Endodermal cell (in vitro differentiated cells): Measurements from ENCODE around the gene KLHL22. TPM values are rescaled to one million over a fixed set of nuclear protein-coding genes. Genes with fewer than 3 reads are reported as not detected.

Experiments used
- DNase-seq: peaks from one replicate; pipeline ENCODE4 v3.0.0-alpha.2; 2017
- H3K27ac ChIP-seq: 2 replicates; pipeline ENCODE4 v1.5.1; 2013; ENCODE audit warnings: mild to moderate bottlenecking, low read depth, low read length, moderate library complexity
- H3K27me3 ChIP-seq: 2 replicates; pipeline ENCODE4 v1.6.1; 2013; ENCODE audit warnings: mild to moderate bottlenecking, low read length, moderate library complexity; ENCODE audit not compliant: insufficient read depth, control insufficient read depth, poor library complexity, severe bottlenecking
- H3K36me3 ChIP-seq: 2 replicates; pipeline ENCODE4 v1.7.0; 2013; ENCODE audit warnings: mild to moderate bottlenecking, low read length, moderate library complexity; ENCODE audit not compliant: control insufficient read depth, insufficient read depth
- H3K4me1 ChIP-seq: one replicate; pipeline ENCODE4 v1.7.0; 2013; ENCODE audit warnings: low read length; ENCODE audit not compliant: control insufficient read depth, insufficient read depth
- H3K4me3 ChIP-seq: 2 replicates; pipeline ENCODE4 v1.5.1; 2013; ENCODE audit warnings: mild to moderate bottlenecking, low read length, moderate library complexity
- H3K9ac ChIP-seq: 2 replicates; pipeline ENCODE4 v1.6.1; 2013; ENCODE audit warnings: mild to moderate bottlenecking, low read length, moderate library complexity; ENCODE audit not compliant: poor library complexity, severe bottlenecking; ENCODE audit errors: extremely low read depth
- H3K9me3 ChIP-seq: 2 replicates; pipeline ENCODE4 v1.6.1; 2013; ENCODE audit warnings: mild to moderate bottlenecking, low read length, moderate library complexity; ENCODE audit not compliant: control insufficient read depth
- H3K27ac Mint-ChIP-seq: 2 replicates; pipeline ENCODE4 v1.8.0; 2020; ENCODE audit warnings: mixed read lengths
- H3K27me3 Mint-ChIP-seq: 2 replicates; pipeline ENCODE4 v1.8.0; 2021; ENCODE audit warnings: mild to moderate bottlenecking, mixed read lengths; ENCODE audit not compliant: insufficient read depth
- H3K36me3 Mint-ChIP-seq: 2 replicates; pipeline ENCODE4 v1.8.0; 2020; ENCODE audit warnings: low read depth, mixed read lengths
- H3K4me1 Mint-ChIP-seq: 2 replicates; pipeline ENCODE4 v1.8.0; 2020; ENCODE audit warnings: mixed read lengths
- H3K4me3 Mint-ChIP-seq: 2 replicates; pipeline ENCODE4 v1.8.0; 2020; ENCODE audit warnings: mild to moderate bottlenecking, moderate library complexity, mixed read lengths
- H3K9me3 Mint-ChIP-seq: 2 replicates; pipeline ENCODE4 v1.8.0; 2020; ENCODE audit warnings: mild to moderate bottlenecking, mixed read lengths
- WGBS, 2 experiments: methylation state at CpG; one replicate each; pipeline versions ENCODE4 v1.1.5 to v1.1.7; 2013; ENCODE audit warnings: missing lambda C conversion rate in 2 of 2, mixed read lengths in 1 of 2; ENCODE audit not compliant: insufficient coverage in 1 of 2, insufficient read length in 1 of 2; 5-methylcytosine and 5-hydroxymethylcytosine counted together
- total RNA-seq, 2 donors: library from RNA; stranded (reverse); fragmentation: NEBNext Ultra II Directional in 1 of 2; extraction: Animal tissue kit (Norgen Biotek cat#: 25700) in 1 of 2; gene quantifications; 2 replicates in 1 of 2; 3 replicates in 1 of 2; pipeline ENCODE4 v1.2.1, GENCODE V29; 2021
- TF ChIP-seq, protein P1 (sequence below): fragments of 200-600 bp; sonication (generic); conservative IDR thresholded peaks from 2 replicates; pipeline ENCODE4 v1.5.0; 2021; ENCODE audit warnings: antibody characterized with exemption, mild to moderate bottlenecking

Gene KLHL22
- total RNA-seq, 2 donors from 2014 or later: 26.5 to 32.8 TPM

DNA sequence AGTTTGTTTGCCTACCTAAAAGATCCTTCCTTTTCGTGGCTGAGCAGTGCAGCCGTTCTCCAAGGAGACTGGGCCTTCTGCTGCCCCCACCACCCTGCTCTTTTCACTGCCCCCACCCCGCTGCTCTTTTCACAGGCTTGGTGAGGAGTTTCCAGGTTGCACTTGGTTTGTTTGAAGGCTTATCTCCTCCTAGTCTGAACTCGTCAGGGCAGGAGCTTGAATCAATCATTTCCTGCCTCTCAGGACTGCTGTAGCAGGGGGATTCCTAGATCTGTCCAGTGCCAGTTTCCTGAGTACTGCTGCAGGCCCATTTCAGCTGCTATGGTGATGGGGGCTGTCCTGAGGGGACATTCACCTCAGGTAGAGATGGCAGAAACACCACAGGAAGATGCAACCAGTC lies 21.8 kb upstream of the KLHL22 start:
- H3K27me3 Mint-ChIP-seq: no peaks in the 10 kb centered on the region
- WGBS, 2 experiments: 82 to 100% methylated on average over 2 to 4 of the region's 4 CpGs
- no peaks in the 10 kb centered on the region for H3K9me3 ChIP-seq
- H3K4me3 Mint-ChIP-seq: no peak overlapping the region
- DNase-seq: no peak
- no peak overlapping the region for H3K9ac ChIP-seq
- peaks cover 23% of the 10 kb centered on the region for H3K36me3 Mint-ChIP-seq
- H3K27ac Mint-ChIP-seq: peak overlapping the region; percentile 60
- H3K27ac ChIP-seq: peak overlapping the region; percentile 16
- H3K9me3 Mint-ChIP-seq: no peaks in the 10 kb centered on the region
- no peaks in the 10 kb centered on the region for H3K27me3 ChIP-seq
- peaks cover 56% of the 10 kb centered on the region for H3K36me3 ChIP-seq
- TF ChIP-seq, protein P1, sequence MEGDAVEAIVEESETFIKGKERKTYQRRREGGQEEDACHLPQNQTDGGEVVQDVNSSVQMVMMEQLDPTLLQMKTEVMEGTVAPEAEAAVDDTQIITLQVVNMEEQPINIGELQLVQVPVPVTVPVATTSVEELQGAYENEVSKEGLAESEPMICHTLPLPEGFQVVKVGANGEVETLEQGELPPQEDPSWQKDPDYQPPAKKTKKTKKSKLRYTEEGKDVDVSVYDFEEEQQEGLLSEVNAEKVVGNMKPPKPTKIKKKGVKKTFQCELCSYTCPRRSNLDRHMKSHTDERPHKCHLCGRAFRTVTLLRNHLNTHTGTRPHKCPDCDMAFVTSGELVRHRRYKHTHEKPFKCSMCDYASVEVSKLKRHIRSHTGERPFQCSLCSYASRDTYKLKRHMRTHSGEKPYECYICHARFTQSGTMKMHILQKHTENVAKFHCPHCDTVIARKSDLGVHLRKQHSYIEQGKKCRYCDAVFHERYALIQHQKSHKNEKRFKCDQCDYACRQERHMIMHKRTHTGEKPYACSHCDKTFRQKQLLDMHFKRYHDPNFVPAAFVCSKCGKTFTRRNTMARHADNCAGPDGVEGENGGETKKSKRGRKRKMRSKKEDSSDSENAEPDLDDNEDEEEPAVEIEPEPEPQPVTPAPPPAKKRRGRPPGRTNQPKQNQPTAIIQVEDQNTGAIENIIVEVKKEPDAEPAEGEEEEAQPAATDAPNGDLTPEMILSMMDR: no peak
- H3K4me3 ChIP-seq: no peak overlapping the region
- H3K4me1 Mint-ChIP-seq: peaks cover 7% of the 10 kb centered on the region
- H3K4me1 ChIP-seq: no peaks in the 10 kb centered on the region

DNA sequence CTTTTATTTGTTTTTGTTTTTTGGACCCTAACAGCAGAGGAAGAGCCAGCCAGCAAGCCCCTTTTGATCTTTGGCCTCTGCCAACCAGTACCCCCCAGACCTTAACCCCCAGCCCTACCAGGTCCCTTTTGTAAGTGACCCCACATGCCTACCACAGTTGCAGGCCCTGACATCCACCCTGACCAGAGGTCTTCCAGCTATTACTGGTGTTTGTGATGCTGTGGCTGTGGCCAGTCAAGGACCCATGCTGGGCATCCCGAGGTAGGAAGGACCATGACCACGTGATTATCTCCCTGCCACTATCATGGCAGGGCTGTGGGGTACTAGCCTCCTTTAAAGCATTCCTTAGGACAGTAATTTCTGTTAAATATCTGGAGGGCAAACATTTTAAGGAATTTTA lies 20.8 kb upstream of the KLHL22 start:
- TF ChIP-seq, protein P1: no peak
- H3K9ac ChIP-seq: no peak overlapping the region
- no peaks in the 10 kb centered on the region for H3K9me3 ChIP-seq
- Mint-ChIP-seq H3K4me3 (no peak overlapping the region), H3K36me3 (peaks cover 27% of the 10 kb centered on the region), H3K9me3 (no peaks in the 10 kb centered on the region), H3K27me3 (no peaks in the 10 kb centered on the region), H3K27ac (no peak overlapping the region), H3K4me1 (peaks cover 7% of the 10 kb centered on the region)
- H3K4me1 ChIP-seq: no peaks in the 10 kb centered on the region
- H3K27me3 ChIP-seq: no peaks in the 10 kb centered on the region
- no peak overlapping the region for H3K27ac ChIP-seq
- peaks cover 48% of the 10 kb centered on the region for H3K36me3 ChIP-seq
- H3K4me3 ChIP-seq: no peak overlapping the region
- DNase-seq: no peak
- 95% methylated on average over 2 of the region's 2 CpGs; no CpG with 5 or more reads in 1 of the 2 experiments for WGBS, 2 experiments

DNA sequence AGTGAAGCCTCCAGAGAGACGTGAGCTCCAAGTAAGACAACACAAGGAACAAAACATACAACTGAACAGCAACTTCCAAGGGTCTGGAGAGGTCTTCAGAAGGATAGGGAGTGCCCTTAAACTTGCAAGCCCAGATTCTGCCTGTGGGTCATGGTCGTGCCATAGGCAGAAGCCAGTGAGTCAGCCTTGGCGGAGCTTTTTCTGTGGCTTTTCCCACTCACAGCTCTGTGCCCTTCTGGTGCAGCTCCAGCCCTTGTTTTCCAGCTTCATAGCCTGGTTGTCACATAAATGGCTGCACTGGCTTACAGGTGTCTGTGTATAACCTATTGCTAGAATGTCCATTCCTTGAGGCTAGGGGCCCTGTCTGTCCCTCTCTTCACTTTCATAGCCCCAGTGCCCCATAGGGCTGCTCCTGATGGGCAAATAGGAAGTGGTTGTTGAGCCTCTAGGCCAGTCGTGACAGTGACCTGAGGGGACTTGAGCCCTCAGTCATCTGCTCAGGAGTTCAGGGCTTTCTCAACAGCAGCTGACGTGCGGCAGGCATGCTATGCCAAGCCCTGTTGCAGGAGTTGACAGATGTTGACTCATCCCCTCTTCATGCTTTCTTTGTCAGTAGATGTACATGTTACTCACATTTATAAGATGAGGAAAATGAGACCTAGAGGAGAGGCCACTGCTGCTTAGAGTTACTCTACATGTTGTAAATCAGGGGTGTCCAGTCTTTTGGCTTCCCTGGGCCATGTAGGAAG lies 19.2 kb upstream of the KLHL22 start:
- Mint-ChIP-seq H3K27me3 (no peaks in the 10 kb centered on the region), H3K36me3 (peaks cover 19% of the 10 kb centered on the region), H3K4me3 (no peak overlapping the region), H3K4me1 (peaks cover 17% of the 10 kb centered on the region), H3K27ac (no peak overlapping the region), H3K9me3 (no peaks in the 10 kb centered on the region)
- Histone ChIP-seq H3K27me3 (no peaks in the 10 kb centered on the region), H3K4me3 (no peak overlapping the region), H3K27ac (no peak overlapping the region), H3K4me1 (no peaks in the 10 kb centered on the region), H3K9ac (no peak overlapping the region), H3K9me3 (no peaks in the 10 kb centered on the region), H3K36me3 (peaks cover 43% of the 10 kb centered on the region)
- WGBS, 2 experiments: 90 to 98% methylated on average over 5 to 6 of the region's 6 CpGs
- TF ChIP-seq, protein P1: no peak
- no peak for DNase-seq
